H1 (cell line): Measurements from ENCODE around the gene TPD52L1. TPM values are rescaled to one million over a fixed set of nuclear protein-coding genes. Genes with fewer than 3 reads are reported as not detected.

Experiments used
- CTCF ChIA-PET: fragments of 300-600 bp; sonication (Branson Sonifier 250); formaldehyde crosslinking; loops from one replicate; lab custom pipeline; 2021; ENCODE audit not compliant: partially characterized antibody; lab: Charles Lee
- POLR2A ChIA-PET: fragments of 300-600 bp; sonication (Branson Sonifier 250); formaldehyde crosslinking; loops from one replicate; lab custom pipeline; 2021; ENCODE audit warnings: inconsistent platforms; ENCODE audit not compliant: partially characterized antibody; lab: Charles Lee
- DNase-seq, 2 experiments: peaks; one replicate each; pipeline versions ENCODE4 v3.0.0 to v3.0.0-alpha.2; 2010 to 2022; ENCODE audit warnings: low spot score in 2 of 2, low read depth in 1 of 2, mixed read lengths in 1 of 2
- FAIRE-seq: peaks from 2 replicates; lab custom pipeline; 2011; peaks lifted over from hg19 to GRCh38; lab: Jason Lieb, UNC
- H2AFZ ChIP-seq: 2 replicates; pipeline ENCODE4 v1.8.1; 2012; ENCODE audit warnings: low read length, inconsistent platforms
- H2AK5ac ChIP-seq: 2 replicates; pipeline ENCODE4 v1.6.1; 2013; ENCODE audit warnings: low read depth, low read length
- H2BK120ac ChIP-seq: replicated peaks from 2 replicates; pipeline ENCODE3; 2013; ENCODE audit warnings: low read depth, low read length, inconsistent platforms
- H2BK12ac ChIP-seq: 2 replicates; pipeline ENCODE4 v1.6.1; 2013; ENCODE audit warnings: low read depth, low read length
- H2BK15ac ChIP-seq: 2 replicates; pipeline ENCODE4 v1.6.1; 2013; ENCODE audit warnings: low read length
- H2BK20ac ChIP-seq: 2 replicates; pipeline ENCODE4 v1.6.1; 2013; ENCODE audit warnings: low read length
- H2BK5ac ChIP-seq: 2 replicates; pipeline ENCODE4 v1.6.1; 2013; ENCODE audit warnings: low read depth, low read length
- H3K14ac ChIP-seq: 2 replicates; pipeline ENCODE4 v1.6.1; 2013; ENCODE audit warnings: inconsistent platforms; ENCODE audit not compliant: insufficient read length
- H3K18ac ChIP-seq: 2 replicates; pipeline ENCODE4 v1.6.1; 2013; ENCODE audit warnings: low read length; ENCODE audit errors: extremely low read depth
- H3K23ac ChIP-seq: 2 replicates; pipeline ENCODE4 v1.6.1; 2013; ENCODE audit warnings: inconsistent platforms; ENCODE audit not compliant: insufficient read length
- H3K23me2 ChIP-seq: 2 replicates; pipeline ENCODE4 v1.6.1; 2013; ENCODE audit warnings: low read depth, low read length
- H3K27ac ChIP-seq: 2 replicates; pipeline ENCODE4 v1.6.1; 2011; ENCODE audit warnings: low read depth, low read length, inconsistent platforms
- H3K27me3 ChIP-seq, 4 experiments: replicated peaks in 1 of 4; 1 replicate in 1 of 4; 2 replicates in 3 of 4; pipeline versions ENCODE4 v1.6.1 to v1.8.1; 2011 to 2013; ENCODE audit warnings: low read length in 3 of 4, mild to moderate bottlenecking in 3 of 4, inconsistent platforms in 2 of 4, mixed read lengths in 2 of 4, moderate library complexity in 1 of 4; ENCODE audit not compliant: control insufficient read depth in 3 of 4, insufficient read depth in 3 of 4; ENCODE audit errors: extremely low read depth in 1 of 4
- H3K36me3 ChIP-seq, 4 experiments: 2 replicates each; pipeline versions ENCODE4 v1.6.1 to v1.8.1; 2011 to 2013; ENCODE audit warnings: mild to moderate bottlenecking in 4 of 4, low read length in 3 of 4, moderate library complexity in 2 of 4, control low read depth in 1 of 4, inconsistent platforms in 1 of 4; ENCODE audit not compliant: insufficient read depth in 4 of 4, control insufficient read depth in 2 of 4
- H3K4ac ChIP-seq: replicated peaks from 2 replicates; pipeline ENCODE3; 2013; ENCODE audit warnings: low read length, low read depth, mixed read lengths, inconsistent platforms; ENCODE audit not compliant: insufficient read length
- H3K4me1 ChIP-seq, 4 experiments: replicated peaks in 1 of 4; 1 replicate in 1 of 4; 2 replicates in 3 of 4; pipeline versions ENCODE4 v1.6.1 to v1.8.1; 2011 to 2013; ENCODE audit warnings: low read length in 3 of 4, inconsistent platforms in 2 of 4, mixed read lengths in 1 of 4; ENCODE audit not compliant: insufficient read depth in 4 of 4, control insufficient read depth in 3 of 4
- H3K4me2 ChIP-seq, 2 experiments: 2 replicates each; pipeline versions ENCODE4 v1.6.1 to v1.8.1; 2011 to 2013; ENCODE audit warnings: low read depth in 2 of 2, low read length in 2 of 2, control low read depth in 1 of 2, inconsistent platforms in 1 of 2, mild to moderate bottlenecking in 1 of 2; ENCODE audit not compliant: insufficient read depth in 1 of 2
- H3K4me3 ChIP-seq, 4 experiments: fragments of 200-600, 300-600 bp in 1 of 4; sonication (generic), shearing (Covaris generic), sonication (Bioruptor Twin) in 1 of 4; 2 replicates each; pipeline versions ENCODE4 v1.5.1 to v1.8.1; 2011 to 2016; ENCODE audit warnings: low read length in 4 of 4, low read depth in 3 of 4, control low read depth in 2 of 4, inconsistent platforms in 2 of 4, mild to moderate bottlenecking in 2 of 4, mixed read lengths in 1 of 4, moderate library complexity in 1 of 4; ENCODE audit not compliant: insufficient read depth in 2 of 4; ENCODE audit errors: extremely low read depth in 1 of 4
- H3K56ac ChIP-seq: replicated peaks from 2 replicates; pipeline ENCODE3; 2013; ENCODE audit warnings: low read depth, mild to moderate bottlenecking, mixed read lengths, low read length, inconsistent platforms; ENCODE audit not compliant: insufficient read length
- H3K79me1 ChIP-seq: 2 replicates; pipeline ENCODE4 v1.6.1; 2013; ENCODE audit warnings: low read depth, low read length, control low read depth
- H3K79me2 ChIP-seq, 2 experiments: 2 replicates each; pipeline versions ENCODE4 v1.6.1 to v1.8.1; 2012 to 2013; ENCODE audit warnings: low read length in 2 of 2, mild to moderate bottlenecking in 2 of 2, inconsistent platforms in 1 of 2; ENCODE audit not compliant: insufficient read depth in 2 of 2, control insufficient read depth in 1 of 2
- H3K9ac ChIP-seq, 4 experiments: replicated peaks in 1 of 4; 1 replicate in 1 of 4; 2 replicates in 3 of 4; pipeline versions ENCODE4 v1.6.1 to v1.8.1; 2011 to 2013; ENCODE audit warnings: low read depth in 3 of 4, low read length in 3 of 4, control low read depth in 2 of 4, mild to moderate bottlenecking in 2 of 4, moderate library complexity in 2 of 4, inconsistent platforms in 1 of 4; ENCODE audit errors: extremely low read depth in 1 of 4
- H3K9me3 ChIP-seq, 2 experiments: 2 replicates each; pipeline versions ENCODE4 v1.6.1 to v1.8.1; 2012 to 2013; ENCODE audit warnings: mild to moderate bottlenecking in 2 of 2, moderate library complexity in 2 of 2, control low read depth in 1 of 2, inconsistent platforms in 1 of 2, low read depth in 1 of 2, low read length in 1 of 2, mixed read lengths in 1 of 2; ENCODE audit not compliant: insufficient read depth in 2 of 2
- H4K20me1 ChIP-seq, 2 experiments: replicated peaks in 1 of 2; 2 replicates each; pipeline versions ENCODE3 to v1.8.1; 2011 to 2013; ENCODE audit warnings: inconsistent platforms in 2 of 2, low read length in 2 of 2, mild to moderate bottlenecking in 1 of 2; ENCODE audit not compliant: insufficient read depth in 2 of 2, control insufficient read depth in 1 of 2
- H4K5ac ChIP-seq: 2 replicates; pipeline ENCODE4 v1.6.1; 2013; ENCODE audit warnings: low read length, low read depth, mixed read lengths, inconsistent platforms; ENCODE audit not compliant: insufficient read length
- H4K8ac ChIP-seq: 2 replicates; pipeline ENCODE4 v1.8.0; 2013; ENCODE audit warnings: mild to moderate bottlenecking, moderate library complexity, low read length, inconsistent platforms; ENCODE audit not compliant: insufficient read depth; ENCODE audit errors: extremely low read depth
- H4K91ac ChIP-seq: replicated peaks from 2 replicates; pipeline ENCODE3; 2013; ENCODE audit warnings: low read length, mixed read lengths, inconsistent platforms; ENCODE audit not compliant: insufficient read length
- ASH2L ChIP-seq: fragments of 200-600, 300-600 bp; sonication (generic); IDR thresholded peaks from one replicate; pipeline ENCODE4 v1.7.1; 2017; ENCODE audit warnings: low read length
- FOSL1 ChIP-seq: IDR thresholded peaks from 2 replicates; pipeline ENCODE4 v1.6.1; 2011; ENCODE audit warnings: mild to moderate bottlenecking, low read depth, low read length, moderate library complexity; ENCODE audit not compliant: insufficient read depth
- GABPA ChIP-seq: IDR thresholded peaks from 2 replicates; pipeline ENCODE4 v1.6.1; 2011; ENCODE audit warnings: mild to moderate bottlenecking, low read length, moderate library complexity, borderline replicate concordance; ENCODE audit not compliant: insufficient read depth
- HDAC2 ChIP-seq, 2 experiments: fragments of 300-600 bp in 1 of 2; sonication (generic) in 1 of 2; IDR thresholded peaks; 2 replicates each; pipeline ENCODE4 v1.6.1; 2011 to 2012; ENCODE audit warnings: low read depth in 2 of 2, low read length in 2 of 2, mild to moderate bottlenecking in 2 of 2, moderate library complexity in 2 of 2, borderline replicate concordance in 1 of 2, inconsistent platforms in 1 of 2
- JUND ChIP-seq: IDR thresholded peaks from 2 replicates; pipeline ENCODE4 v1.6.1; 2011; ENCODE audit warnings: mild to moderate bottlenecking, improper control_type of control experiment, low read length
- PHF8 ChIP-seq: fragments of 200-600 bp; sonication (generic); conservative IDR thresholded peaks from 2 replicates; pipeline ENCODE4 v1.7.1; 2012; ENCODE audit warnings: low read depth, mild to moderate bottlenecking, inconsistent platforms, low read length, moderate library complexity
- POLR2AphosphoS5 ChIP-seq: IDR thresholded peaks from 2 replicates; pipeline ENCODE4 v1.6.1; 2011; ENCODE audit warnings: low read depth, low read length
- WGBS, 2 experiments: shearing (Covaris generic) in 1 of 2; methylation state at CpG; one replicate each; pipeline versions ENCODE4 v1.1.6 to v1.1.7; 2013 to 2015; ENCODE audit warnings: low lambda C conversion rate in 2 of 2, mixed read lengths in 2 of 2, inconsistent platforms in 1 of 2, low coverage in 1 of 2, missing lambda C conversion rate in 1 of 2; ENCODE audit not compliant: insufficient replicate concordance in 2 of 2, insufficient coverage in 1 of 2, insufficient read length in 1 of 2; ENCODE audit errors: extremely low coverage in 1 of 2, missing lambda C conversion rate in 1 of 2; 5-methylcytosine and 5-hydroxymethylcytosine counted together
- polyA plus RNA-seq, 7 experiments: library from polyadenylated mRNA; depleted of rRNA in 3 of 7; stranded (reverse) in 5 of 7; unstranded in 2 of 7; fragments of >200 nt in 5 of 7; fragments of 200-250 nt in 2 of 7; gene quantifications; 1 replicate in 5 of 7; 2 replicates in 1 of 7; 4 replicates in 1 of 7; pipeline versions ENCODE4 v1.2.1 to v1.2.3, GENCODE V29; 2011 to 2013; ENCODE audit warnings: missing spikeins in 2 of 7, mixed read lengths in 2 of 7
- total RNA-seq: library from RNA; stranded (reverse); fragmentation: NEBNext Ultra II Directional; extraction: Animal tissue kit (Norgen Biotek cat#: 25700); gene quantifications from 2 replicates; pipeline ENCODE4 v1.2.1, GENCODE V29; 2021
- TF ChIP-seq, protein P1 (sequence below), 3 experiments: IDR thresholded peaks; 1 replicate in 2 of 3; 2 replicates in 1 of 3; pipeline versions ENCODE4 v1.5.1 to v1.6.1; 2011; ENCODE audit warnings: low read length in 3 of 3, mild to moderate bottlenecking in 3 of 3, inconsistent platforms in 2 of 3, low read depth in 1 of 3, moderate library complexity in 1 of 3; ENCODE audit not compliant: insufficient read depth in 1 of 3; ENCODE audit errors: control extremely low read depth in 1 of 3
- TF ChIP-seq, protein P2 (sequence below): IDR thresholded peaks from 2 replicates; pipeline ENCODE4 v1.6.1; 2012; ENCODE audit warnings: inconsistent platforms

TPD52L1 gene
- total and polyA plus RNA-seq, 2 of the 8 experiments (the other 6 are each of a cell fraction or from before 2014, with no cell fraction given), result 7.4 to 14.2 TPM

DNA sequence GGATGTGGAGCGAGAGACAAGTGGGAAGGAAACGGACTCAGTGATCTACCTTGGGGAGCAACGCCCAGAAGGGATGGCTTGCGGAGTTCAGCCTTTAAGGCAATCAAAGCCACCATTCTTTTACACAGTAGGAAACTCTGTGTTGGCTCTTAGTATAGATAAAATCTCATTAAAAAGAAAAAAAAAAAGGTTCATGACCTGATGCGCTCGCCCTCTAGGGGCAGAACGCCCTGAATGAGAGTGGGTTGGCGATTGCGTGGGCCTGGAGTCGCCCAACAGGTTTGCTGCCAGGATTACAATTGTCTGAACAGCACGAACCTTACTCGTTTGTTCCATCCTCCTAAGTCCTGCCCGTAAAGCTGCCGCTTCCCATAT is 1.2 kb downstream of the TPD52L1 start:
- Histone ChIP-seq H3K27ac (no peak overlapping the region), H3K9me3 (no peaks in the 10 kb centered on the region), H3K23me2 (peaks cover 13% of the 10 kb centered on the region; the same call in 1 of the 2 replicates), H3K79me2 (no peaks in the 10 kb centered on the region), H3K18ac (0 out of 2 replicates have a peak overlapping the region, but pooled peaks have one; percentile 55), H3K9ac (peak overlapping the region in 1 of 4 experiments; percentile 24; a peak in 1 of 7 replicates), H2BK5ac (no peak overlapping the region), H2BK120ac (peak overlapping the region; percentile 38), H3K4ac (no peak overlapping the region), H2AK5ac (no peak overlapping the region), H2AFZ (peak overlapping the region; percentile 99), H4K8ac (no peak overlapping the region), H3K14ac (no peak overlapping the region), H3K56ac (no peak overlapping the region), H3K4me2 (peak overlapping the region; percentile 87 to 90), H3K4me3 (peak overlapping the region; percentile 54 to 85 (median 66)), H2BK15ac (no peak overlapping the region), H3K27me3 (peaks cover 0 to 23% (median 14%) of the 10 kb centered on the region in 4 experiments; a peak in 6 of 7 replicates), H3K4me1 (peaks cover 0 to 3% (median 1%) of the 10 kb centered on the region in 4 experiments; a peak in 2 of 7 replicates), H4K20me1 (no peaks in the 10 kb centered on the region), H3K79me1 (no peaks in the 10 kb centered on the region), H3K36me3 (no peaks in the 10 kb centered on the region), H3K23ac (no peak overlapping the region), H2BK12ac (0 out of 2 replicates have a peak overlapping the region, but pooled peaks have one; percentile 42), H4K5ac (no peak overlapping the region), H2BK20ac (peak overlapping the region; percentile 49; the same call in 1 of the 2 replicates), H4K91ac (no peak overlapping the region)
- no peak for FAIRE-seq
- peak in 1 of 2 experiments; percentile 51 for DNase-seq
- 13% methylated on average over 14 of the region's 14 CpGs; no CpG with 5 or more reads in 1 of the 2 experiments for WGBS, 2 experiments
- ChIA-PET POLR2A (no interaction called here), CTCF (interaction anchor here (0.6 to 3.3 kb wide), 19 partner anchors 9 to 340 kb away, joined by 3 to 28 read pairs (median 4); no protein-coding TSS in a partner anchor)
- TF ChIP-seq ASH2L, result peak; percentile 13
- TF ChIP-seq JUND, result no peak
- TF ChIP-seq POLR2AphosphoS5, result no peak
- TF ChIP-seq, protein P1, sequence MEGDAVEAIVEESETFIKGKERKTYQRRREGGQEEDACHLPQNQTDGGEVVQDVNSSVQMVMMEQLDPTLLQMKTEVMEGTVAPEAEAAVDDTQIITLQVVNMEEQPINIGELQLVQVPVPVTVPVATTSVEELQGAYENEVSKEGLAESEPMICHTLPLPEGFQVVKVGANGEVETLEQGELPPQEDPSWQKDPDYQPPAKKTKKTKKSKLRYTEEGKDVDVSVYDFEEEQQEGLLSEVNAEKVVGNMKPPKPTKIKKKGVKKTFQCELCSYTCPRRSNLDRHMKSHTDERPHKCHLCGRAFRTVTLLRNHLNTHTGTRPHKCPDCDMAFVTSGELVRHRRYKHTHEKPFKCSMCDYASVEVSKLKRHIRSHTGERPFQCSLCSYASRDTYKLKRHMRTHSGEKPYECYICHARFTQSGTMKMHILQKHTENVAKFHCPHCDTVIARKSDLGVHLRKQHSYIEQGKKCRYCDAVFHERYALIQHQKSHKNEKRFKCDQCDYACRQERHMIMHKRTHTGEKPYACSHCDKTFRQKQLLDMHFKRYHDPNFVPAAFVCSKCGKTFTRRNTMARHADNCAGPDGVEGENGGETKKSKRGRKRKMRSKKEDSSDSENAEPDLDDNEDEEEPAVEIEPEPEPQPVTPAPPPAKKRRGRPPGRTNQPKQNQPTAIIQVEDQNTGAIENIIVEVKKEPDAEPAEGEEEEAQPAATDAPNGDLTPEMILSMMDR (IDR thresholded peaks at IDR 0.05; ENCODE audit: control extremely low read depth in 1 of 3, insufficient read depth in 1 of 3, low read depth in 1 of 3, low read length in 3 of 3), result peak; percentile 42 to 55 (median 46)
- TF ChIP-seq HDAC2 (IDR thresholded peaks at IDR 0.05; ENCODE audit: borderline replicate concordance in 1 of 2, low read depth in 2 of 2, low read length in 2 of 2), result peak in 1 of 2 experiments; percentile 73; a peak in 2 of 4 replicates
- TF ChIP-seq, protein P2, sequence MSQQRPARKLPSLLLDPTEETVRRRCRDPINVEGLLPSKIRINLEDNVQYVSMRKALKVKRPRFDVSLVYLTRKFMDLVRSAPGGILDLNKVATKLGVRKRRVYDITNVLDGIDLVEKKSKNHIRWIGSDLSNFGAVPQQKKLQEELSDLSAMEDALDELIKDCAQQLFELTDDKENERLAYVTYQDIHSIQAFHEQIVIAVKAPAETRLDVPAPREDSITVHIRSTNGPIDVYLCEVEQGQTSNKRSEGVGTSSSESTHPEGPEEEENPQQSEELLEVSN, result no peak
- TF ChIP-seq PHF8, result no peak
- no peak for TF ChIP-seq GABPA
- no peak for TF ChIP-seq FOSL1
